CD14-positive monocyte (primary cell): ENCODE data around the gene C11orf91. TPM values are rescaled to one million over a fixed set of nuclear protein-coding genes. Genes with fewer than 3 reads are reported as not detected.

Experiments
- DNase-seq, 3 donors: peaks; one replicate each; pipeline ENCODE4 v3.0.0-alpha.2; 2011 to 2022
- H2AFZ ChIP-seq: 2 replicates; pipeline ENCODE4 v1.6.0; 2012; ENCODE audit warnings: mild to moderate bottlenecking, low read depth, low read length, inconsistent platforms; ENCODE audit not compliant: insufficient read depth, poor library complexity, severe bottlenecking
- H3K27ac ChIP-seq, 2 donors: 1 replicate in 1 of 2; 2 replicates in 1 of 2; pipeline ENCODE4 v1.5.1; 2012 to 2013; ENCODE audit warnings: low read length in 2 of 2, control low read depth in 1 of 2, inconsistent platforms in 1 of 2, low read depth in 1 of 2, mild to moderate bottlenecking in 1 of 2
- H3K27me3 ChIP-seq, 2 donors: one replicate each; pipeline versions ENCODE4 v1.6.0 to v1.6.1; 2011 to 2013; ENCODE audit warnings: low read length in 2 of 2; ENCODE audit not compliant: control insufficient read depth in 2 of 2, insufficient read depth in 2 of 2
- H3K36me3 ChIP-seq, 2 donors: replicated peaks in 1 of 2; 1 replicate in 1 of 2; 2 replicates in 1 of 2; pipeline versions ENCODE4 v1.5.1 to v1.6.1; 2012 to 2013; ENCODE audit warnings: low read length in 2 of 2, control low read depth in 1 of 2, inconsistent platforms in 1 of 2, mild to moderate bottlenecking in 1 of 2; ENCODE audit not compliant: insufficient read depth in 2 of 2, control insufficient read depth in 1 of 2
- H3K4me1 ChIP-seq, 2 donors: 1 replicate in 1 of 2; 2 replicates in 1 of 2; pipeline versions ENCODE4 v1.5.1 to v1.6.1; 2012 to 2013; ENCODE audit warnings: low read length in 2 of 2, control low read depth in 1 of 2, inconsistent platforms in 1 of 2, mild to moderate bottlenecking in 1 of 2, moderate library complexity in 1 of 2; ENCODE audit not compliant: insufficient read depth in 2 of 2, control insufficient read depth in 1 of 2
- H3K4me2 ChIP-seq: replicated peaks from 2 replicates; pipeline ENCODE3; 2012; ENCODE audit warnings: low read length, moderate library complexity, mild to moderate bottlenecking; ENCODE audit not compliant: poor library complexity, severe bottlenecking; ENCODE audit errors: extremely low read depth
- H3K4me3 ChIP-seq, 3 experiments: fragments of 200-600 bp in 1 of 3; sonication (generic) in 1 of 3; replicated peaks in 1 of 3; 1 replicate in 2 of 3; 2 replicates in 1 of 3; pipeline ENCODE4 v1.5.1; 2011 to 2013; ENCODE audit warnings: low read length in 3 of 3, mild to moderate bottlenecking in 3 of 3, control low read depth in 2 of 3, low read depth in 2 of 3, inconsistent platforms in 1 of 3, moderate library complexity in 1 of 3
- H3K79me2 ChIP-seq: 2 replicates; pipeline ENCODE4 v1.6.0; 2012; ENCODE audit warnings: mild to moderate bottlenecking, control low read depth, inconsistent platforms, low read length, moderate library complexity; ENCODE audit not compliant: insufficient read depth
- H3K9ac ChIP-seq: 2 replicates; pipeline ENCODE4 v1.6.0; 2017; ENCODE audit warnings: low read length, mild to moderate bottlenecking; ENCODE audit not compliant: insufficient read depth, poor library complexity, severe bottlenecking
- H3K9me3 ChIP-seq, 2 donors: replicated peaks in 1 of 2; 1 replicate in 1 of 2; 2 replicates in 1 of 2; pipeline versions ENCODE4 v1.5.1 to v1.6.1; 2012 to 2013; ENCODE audit warnings: low read length in 2 of 2, control low read depth in 1 of 2; ENCODE audit not compliant: control insufficient read depth in 1 of 2, insufficient read depth in 1 of 2
- H4K20me1 ChIP-seq: 2 replicates; pipeline ENCODE4 v1.6.0; 2012; ENCODE audit warnings: mild to moderate bottlenecking, low read length, control low read depth, moderate library complexity; ENCODE audit not compliant: insufficient read depth
- H3K27ac Mint-ChIP-seq, 7 donors: one replicate each; pipeline ENCODE4 v1.8.0; 2020; ENCODE audit warnings: mild to moderate bottlenecking in 7 of 7, mixed read lengths in 7 of 7, moderate library complexity in 6 of 7, inconsistent platforms in 2 of 7
- H3K27me3 Mint-ChIP-seq, 3 donors: one replicate each; pipeline ENCODE4 v1.8.0; 2021 to 2022; ENCODE audit warnings: low read depth in 3 of 3, mild to moderate bottlenecking in 3 of 3, mixed read lengths in 3 of 3, moderate library complexity in 3 of 3, inconsistent platforms in 1 of 3
- H3K36me3 Mint-ChIP-seq, 2 donors: one replicate each; pipeline ENCODE4 v1.8.0; 2020; ENCODE audit warnings: mixed read lengths in 2 of 2, inconsistent platforms in 1 of 2, mild to moderate bottlenecking in 1 of 2
- H3K4me1 Mint-ChIP-seq: one replicate; pipeline ENCODE4 v1.8.0; 2020; ENCODE audit warnings: mild to moderate bottlenecking, mixed read lengths
- H3K4me3 Mint-ChIP-seq, 2 donors: one replicate each; pipeline ENCODE4 v1.8.0; 2020; ENCODE audit warnings: mild to moderate bottlenecking in 2 of 2, mixed read lengths in 2 of 2, moderate library complexity in 1 of 2
- H3K9me3 Mint-ChIP-seq, 7 donors: one replicate each; pipeline ENCODE4 v1.8.0; 2020 to 2022; ENCODE audit warnings: mixed read lengths in 7 of 7, mild to moderate bottlenecking in 6 of 7, moderate library complexity in 6 of 7, inconsistent platforms in 2 of 7
- WGBS: methylation state at CpG from one replicate; pipeline ENCODE4 v1.1.5; 2013; ENCODE audit warnings: missing lambda C conversion rate; ENCODE audit not compliant: insufficient coverage; 5-methylcytosine and 5-hydroxymethylcytosine counted together
- intact Hi-C, 2 donors: fragments of 100-400 bp; cut with micrococcal nuclease; formaldehyde crosslinking; loops; one replicate each; pipeline versions ENCODE4 v1.15.0 to v1.15.1; 2023
- polyA plus RNA-seq, 3 donors: library from polyadenylated mRNA; depleted of rRNA in 1 of 3; unstranded in 2 of 3; stranded (reverse) in 1 of 3; fragments of 300-500 nt in 2 of 3; fragments of >200 nt in 1 of 3; fragmentation: Illumina TruSeq in 2 of 3; gene quantifications; 1 replicate in 2 of 3; 2 replicates in 1 of 3; pipeline ENCODE4 v1.2.3, GENCODE V29; 2012 to 2021
- TF ChIP-seq, protein P1 (sequence below): fragments of 200-600 bp; IDR thresholded peaks from one replicate; pipeline ENCODE4 v1.8.0; 2022; ENCODE audit warnings: antibody characterized with exemption, mild to moderate bottlenecking

Gene C11orf91
- polyA plus RNA-seq, 3 donors: not detected

DNA sequence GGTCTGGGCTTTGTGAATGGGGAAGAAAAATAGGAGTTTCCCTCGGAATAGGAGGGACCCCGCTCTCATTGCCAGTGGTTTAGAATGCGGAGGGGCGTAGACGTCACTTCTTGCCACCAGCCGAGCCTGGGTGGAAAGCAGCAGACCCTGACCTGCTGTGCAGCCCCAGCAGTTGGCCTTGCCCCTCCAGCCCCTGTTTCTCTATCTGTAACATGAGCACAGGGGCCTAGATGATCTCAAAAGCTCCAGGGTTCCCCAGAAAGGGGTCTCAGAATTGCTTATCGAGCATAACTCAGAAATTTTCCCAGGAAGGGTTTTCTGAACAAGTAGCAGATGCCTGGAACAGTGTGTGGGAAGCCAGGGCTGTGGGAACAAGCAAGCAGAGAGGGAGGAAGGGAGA is 43.9 kb downstream of the C11orf91 start:
- Histone ChIP-seq H2AFZ (no peak overlapping the region), H3K27me3 (no peaks in the 10 kb centered on the region), H3K27ac (no peak overlapping the region), H3K9me3 (no peaks in the 10 kb centered on the region), H3K79me2 (no peaks in the 10 kb centered on the region), H3K4me1 (no peaks in the 10 kb centered on the region), H3K4me2 (no peak overlapping the region), H3K9ac (no peak overlapping the region), H3K4me3 (no peak overlapping the region), H3K36me3 (no peaks in the 10 kb centered on the region), H4K20me1 (no peaks in the 10 kb centered on the region)
- TF ChIP-seq, protein P1, sequence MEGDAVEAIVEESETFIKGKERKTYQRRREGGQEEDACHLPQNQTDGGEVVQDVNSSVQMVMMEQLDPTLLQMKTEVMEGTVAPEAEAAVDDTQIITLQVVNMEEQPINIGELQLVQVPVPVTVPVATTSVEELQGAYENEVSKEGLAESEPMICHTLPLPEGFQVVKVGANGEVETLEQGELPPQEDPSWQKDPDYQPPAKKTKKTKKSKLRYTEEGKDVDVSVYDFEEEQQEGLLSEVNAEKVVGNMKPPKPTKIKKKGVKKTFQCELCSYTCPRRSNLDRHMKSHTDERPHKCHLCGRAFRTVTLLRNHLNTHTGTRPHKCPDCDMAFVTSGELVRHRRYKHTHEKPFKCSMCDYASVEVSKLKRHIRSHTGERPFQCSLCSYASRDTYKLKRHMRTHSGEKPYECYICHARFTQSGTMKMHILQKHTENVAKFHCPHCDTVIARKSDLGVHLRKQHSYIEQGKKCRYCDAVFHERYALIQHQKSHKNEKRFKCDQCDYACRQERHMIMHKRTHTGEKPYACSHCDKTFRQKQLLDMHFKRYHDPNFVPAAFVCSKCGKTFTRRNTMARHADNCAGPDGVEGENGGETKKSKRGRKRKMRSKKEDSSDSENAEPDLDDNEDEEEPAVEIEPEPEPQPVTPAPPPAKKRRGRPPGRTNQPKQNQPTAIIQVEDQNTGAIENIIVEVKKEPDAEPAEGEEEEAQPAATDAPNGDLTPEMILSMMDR: no peak
- Mint-ChIP-seq H3K4me1 (no peaks in the 10 kb centered on the region), H3K36me3 (no peaks in the 10 kb centered on the region), H3K27me3 (peaks cover 1 to 22% (median 12%) of the 10 kb centered on the region in 3 donors), H3K27ac (no peak overlapping the region), H3K9me3 (no peaks in the 10 kb centered on the region), H3K4me3 (no peak overlapping the region)
- no peak for DNase-seq
- 91% methylated on average over 7 of the region's 7 CpGs for WGBS
- intact Hi-C loops: no loop called here

DNA sequence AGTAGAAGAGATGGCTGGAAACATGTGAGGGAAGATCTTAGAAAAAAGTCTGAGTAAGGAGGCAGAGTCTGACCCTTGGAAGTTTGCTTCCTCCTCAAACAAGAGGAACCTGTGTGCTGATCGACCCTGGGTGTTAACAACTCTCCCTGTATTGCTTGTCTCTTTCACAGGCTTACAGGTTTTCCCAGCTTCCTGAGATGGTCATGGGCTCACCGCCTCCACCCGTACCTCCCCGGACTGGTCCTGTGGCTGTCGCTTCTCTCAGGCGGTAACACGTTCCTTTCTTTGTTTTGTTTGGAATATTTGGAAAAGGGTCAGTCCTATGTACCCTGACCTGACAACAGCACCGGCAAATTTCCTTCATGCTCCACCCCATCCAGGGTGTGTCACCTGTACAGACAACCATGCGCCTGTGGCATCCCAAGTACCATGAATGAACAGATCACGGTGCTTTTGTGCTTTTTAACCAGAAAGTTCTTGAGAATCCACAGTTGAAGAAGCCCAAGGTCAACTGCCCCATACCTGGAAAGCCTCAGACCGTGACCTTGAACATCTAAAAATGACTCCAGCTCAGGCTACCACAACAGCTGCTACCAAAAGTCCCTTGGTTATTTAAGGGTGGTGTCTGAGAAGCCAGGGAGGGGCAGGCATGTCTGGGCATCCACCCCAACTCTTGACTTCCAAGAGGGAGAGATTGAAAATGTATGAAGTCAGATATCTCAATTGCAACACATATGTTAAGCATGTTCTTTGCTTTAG is 44.6 kb downstream of the C11orf91 start:
- Histone ChIP-seq H3K36me3 (no peaks in the 10 kb centered on the region), H3K27ac (no peak overlapping the region), H3K4me1 (no peaks in the 10 kb centered on the region), H3K9me3 (no peaks in the 10 kb centered on the region), H3K79me2 (no peaks in the 10 kb centered on the region), H4K20me1 (no peaks in the 10 kb centered on the region), H3K4me3 (no peak overlapping the region), H3K27me3 (no peaks in the 10 kb centered on the region), H3K9ac (no peak overlapping the region), H2AFZ (no peak overlapping the region), H3K4me2 (no peak overlapping the region)
- intact Hi-C loops: no loop called here
- Mint-ChIP-seq H3K4me1 (no peaks in the 10 kb centered on the region), H3K27me3 (peaks cover 1 to 20% (median 10%) of the 10 kb centered on the region in 3 donors), H3K4me3 (no peak overlapping the region), H3K27ac (no peak overlapping the region), H3K9me3 (no peaks in the 10 kb centered on the region), H3K36me3 (no peaks in the 10 kb centered on the region)
- TF ChIP-seq, protein P1: no peak
- no peak for DNase-seq
- WGBS: 64% methylated on average over 2 of the region's 11 CpGs
